ENCODE data around the gene PLD5. TPM values are rescaled to one million over a fixed set of nuclear protein-coding genes. Genes with fewer than 3 reads are reported as not detected.
"Not testable (repeated sequence)": the region's sequence is repeated elsewhere in the genome, so short reads cannot be mapped to it uniquely, and the experiment has no call there.

The PLD5 gene
- total RNA-seq, 1 donor from 2014 or later: not detected

DNA sequence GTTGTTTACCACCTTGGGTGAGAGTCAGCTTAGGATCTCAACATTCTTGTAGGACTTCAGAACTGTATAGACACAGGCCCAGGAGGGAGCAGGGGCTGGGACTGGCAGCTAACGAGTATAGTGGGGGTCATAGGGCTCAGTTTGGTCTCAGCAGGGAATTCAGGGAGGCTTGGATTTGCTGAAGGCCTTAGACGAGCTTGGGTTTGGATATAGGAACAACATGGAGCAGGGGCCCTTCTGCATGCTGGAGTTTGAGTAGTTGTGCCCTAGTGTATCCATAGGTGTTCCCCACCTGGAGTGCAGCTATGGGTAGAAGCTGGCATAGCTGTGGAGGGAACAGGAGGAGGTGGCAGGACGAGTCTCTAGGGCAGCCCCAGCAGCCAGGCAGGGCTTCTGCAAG, 462.2 kb downstream of the PLD5 start:
- ATAC-seq (ENCODE audit: low read depth) (no peak), DNase-seq (no peak)
- CTCF ChIA-PET: no interaction called here
- Mint-ChIP-seq H3K9me3 (no peaks in the 10 kb centered on the region), H3K27ac (no peak overlapping the region), H3K27me3 (no peaks in the 10 kb centered on the region), H3K4me3 (no peak overlapping the region), H3K36me3 (ENCODE audit: low read depth) (no peaks in the 10 kb centered on the region), H3K4me1 (no peaks in the 10 kb centered on the region)
- TF ChIP-seq, protein P1, sequence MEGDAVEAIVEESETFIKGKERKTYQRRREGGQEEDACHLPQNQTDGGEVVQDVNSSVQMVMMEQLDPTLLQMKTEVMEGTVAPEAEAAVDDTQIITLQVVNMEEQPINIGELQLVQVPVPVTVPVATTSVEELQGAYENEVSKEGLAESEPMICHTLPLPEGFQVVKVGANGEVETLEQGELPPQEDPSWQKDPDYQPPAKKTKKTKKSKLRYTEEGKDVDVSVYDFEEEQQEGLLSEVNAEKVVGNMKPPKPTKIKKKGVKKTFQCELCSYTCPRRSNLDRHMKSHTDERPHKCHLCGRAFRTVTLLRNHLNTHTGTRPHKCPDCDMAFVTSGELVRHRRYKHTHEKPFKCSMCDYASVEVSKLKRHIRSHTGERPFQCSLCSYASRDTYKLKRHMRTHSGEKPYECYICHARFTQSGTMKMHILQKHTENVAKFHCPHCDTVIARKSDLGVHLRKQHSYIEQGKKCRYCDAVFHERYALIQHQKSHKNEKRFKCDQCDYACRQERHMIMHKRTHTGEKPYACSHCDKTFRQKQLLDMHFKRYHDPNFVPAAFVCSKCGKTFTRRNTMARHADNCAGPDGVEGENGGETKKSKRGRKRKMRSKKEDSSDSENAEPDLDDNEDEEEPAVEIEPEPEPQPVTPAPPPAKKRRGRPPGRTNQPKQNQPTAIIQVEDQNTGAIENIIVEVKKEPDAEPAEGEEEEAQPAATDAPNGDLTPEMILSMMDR (IDR thresholded peaks at IDR 0.05): no peak
- intact Hi-C loops (cut with micrococcal nuclease): no loop called here
- POLR2A ChIA-PET: no interaction called here

DNA sequence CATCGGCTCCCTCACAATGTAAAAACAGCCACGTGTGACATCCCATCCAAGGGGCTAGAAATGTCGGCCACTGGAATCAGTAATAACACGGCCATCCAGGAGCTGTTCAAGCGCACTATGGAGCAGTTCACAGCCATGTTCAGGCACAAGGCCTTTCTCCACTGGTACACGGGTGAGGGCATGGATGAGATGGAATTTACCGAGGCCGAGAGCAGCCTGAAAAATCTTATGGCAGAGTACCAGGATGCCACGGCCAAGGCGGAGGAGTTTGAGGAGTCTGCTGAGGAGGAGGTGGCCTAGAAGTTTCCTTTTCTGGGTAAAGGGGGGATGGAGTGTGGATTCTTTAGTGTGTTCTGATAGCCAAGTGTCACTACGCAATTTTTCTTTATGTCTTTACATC, 464.5 kb downstream of the PLD5 start:
- no peak overlapping the region for H3K4me3 Mint-ChIP-seq
- H3K36me3 Mint-ChIP-seq (ENCODE audit: low read depth): no peaks in the 10 kb centered on the region
- no peaks in the 10 kb centered on the region for H3K27me3 Mint-ChIP-seq
- H3K4me1 Mint-ChIP-seq: no peaks in the 10 kb centered on the region
- ChIA-PET POLR2A (no interaction called here), CTCF (no interaction called here)
- TF ChIP-seq, protein P1 (IDR thresholded peaks at IDR 0.05): no peak
- intact Hi-C loops (cut with micrococcal nuclease): no loop called here
- H3K27ac Mint-ChIP-seq: no peak overlapping the region
- ATAC-seq (ENCODE audit: low read depth) (no peak), DNase-seq (no peak)
- H3K9me3 Mint-ChIP-seq: no peaks in the 10 kb centered on the region

DNA sequence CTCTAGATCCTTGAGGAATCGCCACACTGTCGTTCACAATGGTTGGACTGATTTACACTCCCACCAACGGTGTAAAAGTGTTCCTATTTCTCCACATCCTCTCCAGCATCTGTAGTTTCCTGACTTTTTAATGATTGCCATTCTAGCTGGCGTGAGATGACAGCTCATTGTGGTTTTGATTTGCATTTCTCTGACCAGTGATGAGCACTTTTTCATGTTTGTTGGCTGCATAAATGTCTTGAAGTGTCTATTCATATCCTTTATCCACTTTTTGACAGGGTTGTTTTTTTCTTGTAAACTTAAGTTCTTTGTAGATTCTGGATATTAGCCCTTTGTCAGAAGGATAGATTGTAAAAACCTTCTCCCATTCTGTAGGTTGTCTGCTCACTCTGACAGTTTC, 465.9 kb downstream of the PLD5 start:
- H3K27me3 Mint-ChIP-seq; H3K9me3 Mint-ChIP-seq; DNase-seq; ATAC-seq (ENCODE audit: low read depth); POLR2A ChIA-PET; H3K4me1 Mint-ChIP-seq; H3K27ac Mint-ChIP-seq; intact Hi-C loops (cut with micrococcal nuclease); H3K4me3 Mint-ChIP-seq; CTCF ChIA-PET; H3K36me3 Mint-ChIP-seq (ENCODE audit: low read depth): not testable (repeated sequence)

DNA sequence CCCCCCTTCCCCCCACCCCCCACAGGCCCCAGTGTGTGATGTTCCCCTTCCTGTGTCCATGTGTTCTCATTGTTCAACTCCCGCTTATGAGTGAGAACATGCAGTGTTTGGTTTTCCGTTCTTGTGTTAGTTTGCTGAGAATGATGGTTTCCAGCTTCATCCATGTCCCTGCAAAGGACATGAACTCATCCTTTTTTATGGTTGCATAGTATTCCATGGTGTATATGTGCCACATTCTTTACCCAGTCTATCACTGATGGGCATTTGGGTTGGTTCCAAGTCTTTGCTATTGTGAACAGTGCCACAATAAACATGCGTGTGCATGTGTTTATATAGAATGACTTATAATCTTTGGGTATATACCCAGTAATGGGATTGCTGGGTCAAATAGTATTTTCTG, 466.3 kb downstream of the PLD5 start:
- H3K4me1 Mint-ChIP-seq; H3K9me3 Mint-ChIP-seq; intact Hi-C loops (cut with micrococcal nuclease); ATAC-seq (ENCODE audit: low read depth); H3K36me3 Mint-ChIP-seq (ENCODE audit: low read depth); CTCF ChIA-PET; H3K4me3 Mint-ChIP-seq; DNase-seq; POLR2A ChIA-PET; H3K27ac Mint-ChIP-seq; H3K27me3 Mint-ChIP-seq: not testable (repeated sequence)

DNA sequence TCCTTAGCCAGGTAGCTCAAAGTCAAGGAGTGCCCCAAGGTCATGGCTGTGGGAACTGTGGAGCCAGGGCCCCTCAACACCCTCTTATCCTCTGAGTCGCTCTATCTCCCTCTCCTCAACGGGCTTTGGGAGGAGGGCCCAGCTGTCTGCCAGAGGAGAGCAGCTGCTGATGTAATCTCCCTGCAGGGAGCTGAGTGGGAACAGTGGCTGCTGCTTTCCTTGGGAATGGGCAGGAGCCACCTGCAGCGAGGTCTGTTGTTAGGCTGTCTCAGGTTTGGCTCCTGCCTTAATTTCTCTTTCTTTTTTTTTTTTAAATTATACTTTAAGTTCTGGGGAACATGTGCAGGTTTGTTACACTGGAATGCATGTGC, 466.8 kb downstream of the PLD5 start:
- Mint-ChIP-seq H3K4me1 (no peaks in the 10 kb centered on the region), H3K27ac (no peak overlapping the region), H3K36me3 (ENCODE audit: low read depth) (no peaks in the 10 kb centered on the region), H3K9me3 (no peaks in the 10 kb centered on the region), H3K4me3 (no peak overlapping the region), H3K27me3 (no peaks in the 10 kb centered on the region)
- TF ChIP-seq, protein P1 (IDR thresholded peaks at IDR 0.05): no peak
- CTCF ChIA-PET: no interaction called here
- POLR2A ChIA-PET: no interaction called here
- intact Hi-C loops (cut with micrococcal nuclease): no loop called here
- DNase-seq (no peak), ATAC-seq (ENCODE audit: low read depth) (no peak)

DNA sequence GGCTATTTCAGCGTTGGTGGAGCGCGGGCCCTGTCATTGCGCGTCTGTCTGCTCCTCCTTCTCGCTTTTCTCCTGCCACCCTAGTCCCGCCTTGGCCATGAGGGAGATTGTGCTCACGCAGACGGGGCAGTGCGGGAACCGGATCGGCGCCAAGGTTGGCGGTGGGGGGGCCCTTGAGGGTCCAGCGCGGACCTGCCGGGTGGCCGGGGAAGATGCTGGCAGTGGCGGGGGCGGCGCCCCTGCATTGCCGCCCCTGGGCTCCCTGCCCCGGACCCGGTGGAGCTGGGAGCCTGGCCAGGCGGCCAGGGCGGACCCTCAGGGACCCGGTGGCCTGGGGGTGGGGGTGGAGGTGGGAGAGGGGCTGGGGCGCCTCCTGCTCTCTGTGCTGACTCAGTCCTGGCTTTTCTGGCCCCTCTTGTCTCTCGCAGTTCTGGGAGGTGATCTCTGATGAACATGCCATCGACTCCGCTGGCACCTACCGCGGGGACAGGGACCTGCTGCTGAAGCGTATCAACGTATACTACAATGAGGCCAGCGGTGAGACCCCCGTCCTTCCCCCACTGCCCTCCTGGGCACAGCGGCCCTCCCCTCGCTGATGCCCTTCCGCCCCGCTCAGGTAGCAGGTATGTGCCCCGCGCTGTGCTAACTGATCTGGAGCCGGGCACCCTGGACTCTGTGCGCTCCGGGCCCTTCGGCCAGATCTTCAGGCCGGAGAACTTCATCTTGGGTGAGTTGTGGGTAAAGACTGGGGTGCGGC, 467.3 kb downstream of the PLD5 start:
- ATAC-seq (ENCODE audit: low read depth) (no peak), DNase-seq (no peak)
- H3K27me3 Mint-ChIP-seq: no peaks in the 10 kb centered on the region
- H3K4me1 Mint-ChIP-seq: no peaks in the 10 kb centered on the region
- no peaks in the 10 kb centered on the region for H3K36me3 Mint-ChIP-seq (ENCODE audit: low read depth)
- intact Hi-C loops (cut with micrococcal nuclease): no loop called here
- POLR2A ChIA-PET: no interaction called here
- H3K27ac Mint-ChIP-seq: no peak overlapping the region
- TF ChIP-seq, protein P1 (IDR thresholded peaks at IDR 0.05): no peak
- H3K9me3 Mint-ChIP-seq: no peaks in the 10 kb centered on the region
- CTCF ChIA-PET: no interaction called here
- H3K4me3 Mint-ChIP-seq: no peak overlapping the region

Measured in activated B cell treated with CpG ODN at 0.5 μM for 24 hours (primary cell).